ENCODE measurements around the gene GNA15.
A peak's percentile ranks its signal among the peaks of the same experiment; 100 is the strongest.

DNA sequence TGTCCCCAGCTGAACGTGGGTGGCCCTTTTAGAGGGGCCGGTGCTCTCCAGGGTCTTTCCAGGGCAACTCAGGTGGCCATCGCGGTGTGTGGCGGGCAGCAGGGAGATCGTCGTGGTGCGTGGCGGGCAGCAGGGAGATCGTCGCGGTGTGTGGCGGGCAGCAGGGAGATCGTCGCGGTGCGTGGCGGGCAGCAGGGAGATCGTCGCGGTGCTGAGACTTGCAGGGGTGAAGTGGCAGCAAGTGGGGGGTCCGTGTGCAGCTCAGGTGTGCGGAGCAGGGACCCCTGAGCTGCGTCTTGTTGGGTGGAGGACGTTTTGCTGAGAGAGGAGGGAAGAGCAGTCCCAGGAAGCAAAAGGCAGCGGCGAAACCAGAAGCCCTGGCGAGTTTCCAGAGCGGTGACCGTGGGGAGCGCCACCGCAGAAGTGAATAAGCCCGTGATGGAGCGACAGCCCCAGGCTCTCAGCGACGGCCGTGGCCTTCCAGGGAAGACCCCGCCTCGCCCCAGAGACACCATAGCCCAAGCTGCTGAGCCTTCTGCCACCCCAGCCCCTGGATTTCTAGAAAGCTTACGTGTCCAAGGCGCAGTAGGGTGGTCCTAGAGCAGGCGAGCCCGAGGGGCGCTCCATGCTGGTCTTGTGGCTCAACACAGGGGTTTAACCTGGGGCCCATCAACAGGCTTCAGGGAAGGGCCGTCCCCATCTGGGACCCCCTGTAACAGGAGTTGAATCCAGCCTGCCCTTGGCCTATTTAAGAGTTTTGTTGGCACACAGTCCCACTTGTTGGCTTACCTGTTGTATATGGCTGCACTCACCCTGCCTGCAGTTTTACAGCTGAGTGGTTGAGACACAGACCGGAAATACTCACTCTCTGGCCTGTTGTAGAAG is 55.3 kb downstream of the GNA15 start:
- TF ChIP-seq POLR2A (IDR thresholded peaks at IDR 0.05) = peak in 1 of 2 donors; percentile 41
- TF ChIP-seq, protein P1, sequence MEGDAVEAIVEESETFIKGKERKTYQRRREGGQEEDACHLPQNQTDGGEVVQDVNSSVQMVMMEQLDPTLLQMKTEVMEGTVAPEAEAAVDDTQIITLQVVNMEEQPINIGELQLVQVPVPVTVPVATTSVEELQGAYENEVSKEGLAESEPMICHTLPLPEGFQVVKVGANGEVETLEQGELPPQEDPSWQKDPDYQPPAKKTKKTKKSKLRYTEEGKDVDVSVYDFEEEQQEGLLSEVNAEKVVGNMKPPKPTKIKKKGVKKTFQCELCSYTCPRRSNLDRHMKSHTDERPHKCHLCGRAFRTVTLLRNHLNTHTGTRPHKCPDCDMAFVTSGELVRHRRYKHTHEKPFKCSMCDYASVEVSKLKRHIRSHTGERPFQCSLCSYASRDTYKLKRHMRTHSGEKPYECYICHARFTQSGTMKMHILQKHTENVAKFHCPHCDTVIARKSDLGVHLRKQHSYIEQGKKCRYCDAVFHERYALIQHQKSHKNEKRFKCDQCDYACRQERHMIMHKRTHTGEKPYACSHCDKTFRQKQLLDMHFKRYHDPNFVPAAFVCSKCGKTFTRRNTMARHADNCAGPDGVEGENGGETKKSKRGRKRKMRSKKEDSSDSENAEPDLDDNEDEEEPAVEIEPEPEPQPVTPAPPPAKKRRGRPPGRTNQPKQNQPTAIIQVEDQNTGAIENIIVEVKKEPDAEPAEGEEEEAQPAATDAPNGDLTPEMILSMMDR (IDR thresholded peaks at IDR 0.05) = no peak

All from adrenal gland (tissue), 5 donors.